A549 (cell line): Measurements from ENCODE around the gene TLK1. TPM values are rescaled to one million over a fixed set of nuclear protein-coding genes. Genes with fewer than 3 reads are reported as not detected.
A peak's percentile ranks its signal among the peaks of the same experiment; 100 is the strongest.

ENCODE experiments used
- ATAC-seq, 2 experiments: fragments of 200-7000 bp in 1 of 2; fragments of >200 bp in 1 of 2; cut with Nextera tagmentation in 1 of 2; cut with Tn5 transposase in 1 of 2; 3 replicates each; pipeline versions ENCODE4 v1.8.0 to v1.9.1; 2018 to 2020; ENCODE audit warnings: mild to moderate bottlenecking in 1 of 2, moderate library complexity in 1 of 2
- CTCF ChIA-PET: fragments of 300-600 bp; sonication (Branson Sonifier 250); formaldehyde crosslinking; extraction: SDS; loops from one replicate; lab custom pipeline; 2021; ENCODE audit warnings: antibody characterized with exemption, inconsistent platforms; lab: Yijun Ruan, JAX
- POLR2A ChIA-PET: fragments of 350-600 bp; formaldehyde crosslinking; extraction: SDS; loops from one replicate; lab custom pipeline; 2021; ENCODE audit warnings: antibody characterized with exemption, inconsistent platforms; lab: Yijun Ruan, JAX
- DNase-seq, 2 experiments: peaks; one replicate each; pipeline versions ENCODE4 v3.0.0 to v3.0.0-alpha.2; 2011 to 2016; ENCODE audit warnings: low read depth in 1 of 2, low spot score in 1 of 2
- FAIRE-seq: peaks from 2 replicates; lab custom pipeline; 2011; peaks lifted over from hg19 to GRCh38; lab: Jason Lieb, UNC
- H3K27ac ChIP-seq, 2 experiments: fragments of >200 bp; sonication (Bioruptor Twin); formaldehyde crosslinking; 3 replicates each; pipeline ENCODE4 v1.5.1; 2016 to 2017
- H3K4me1 ChIP-seq: fragments of >200 bp; sonication (Bioruptor Twin); formaldehyde crosslinking; 3 replicates; pipeline ENCODE4 v1.6.1; 2016
- H3K4me2 ChIP-seq: fragments of >200 bp; sonication (Bioruptor Twin); formaldehyde crosslinking; 3 replicates; pipeline ENCODE4 v1.6.1; 2016
- H3K4me3 ChIP-seq: fragments of >200 bp; sonication (Bioruptor Twin); formaldehyde crosslinking; 3 replicates; pipeline ENCODE4 v1.5.1; 2016
- H3K9me3 ChIP-seq: fragments of >200 bp; sonication (Bioruptor Twin); formaldehyde crosslinking; 3 replicates; pipeline ENCODE4 v1.6.1; 2016
- BCL3 ChIP-seq: fragments of >200 bp; sonication (Bioruptor Twin); formaldehyde crosslinking; IDR thresholded peaks from 3 replicates; pipeline ENCODE4 v1.6.1; 2016
- CBX8 ChIP-seq: fragments of 200-600 bp; sonication (generic); IDR thresholded peaks from 2 replicates; pipeline ENCODE4 v1.6.1; 2016
- CEBPB ChIP-seq, 2 experiments: fragments of >200 bp in 1 of 2; sonication (Bioruptor Twin) in 1 of 2; formaldehyde crosslinking in 1 of 2; IDR thresholded peaks; 2 replicates each; pipeline ENCODE4 v1.6.1; 2012 to 2016
- CHD4 ChIP-seq: fragments of 200-600 bp; sonication (generic); IDR thresholded peaks from 2 replicates; pipeline ENCODE4 v1.6.1; 2016; ENCODE audit warnings: antibody characterized with exemption, mild to moderate bottlenecking, borderline replicate concordance
- CTCF ChIP-seq: fragments of >200 bp; sonication (Bioruptor Twin); formaldehyde crosslinking; IDR thresholded peaks from 3 replicates; pipeline ENCODE4 v1.5.1; 2016
- EHMT2 ChIP-seq: fragments of 200-600 bp; sonication (generic); IDR thresholded peaks from 2 replicates; pipeline ENCODE4 v1.6.1; 2016; ENCODE audit warnings: antibody characterized with exemption, low read depth, mild to moderate bottlenecking, moderate library complexity
- EP300 ChIP-seq, 2 experiments: fragments of >200 bp; sonication (Bioruptor Twin); formaldehyde crosslinking; IDR thresholded peaks; 2 replicates in 1 of 2; 3 replicates in 1 of 2; pipeline ENCODE4 v1.6.1; 2016 to 2017
- ESRRA ChIP-seq: fragments of 150-350 bp; IDR thresholded peaks from 2 replicates; pipeline ENCODE4 v1.6.1; 2014; ENCODE audit warnings: mild to moderate bottlenecking, low read length, borderline replicate concordance
- FOSL2 ChIP-seq, 2 experiments: fragments of 450-650 bp in 1 of 2; fragments of >200 bp in 1 of 2; sonication (Bioruptor Twin) in 1 of 2; formaldehyde crosslinking; IDR thresholded peaks; 2 replicates each; pipeline versions ENCODE4 v1.5.0 to v1.6.1; 2016 to 2020; ENCODE audit warnings: mild to moderate bottlenecking in 1 of 2, moderate library complexity in 1 of 2
- GATA3 ChIP-seq: IDR thresholded peaks from 2 replicates; pipeline ENCODE4 v1.6.1; 2012; ENCODE audit warnings: borderline replicate concordance
- HEYL ChIP-seq: fragments of 250-450 bp; sonication (Bioruptor Pico); IDR thresholded peaks from 2 replicates; pipeline ENCODE4 v1.8.0; 2021; ENCODE audit warnings: mild to moderate bottlenecking, moderate library complexity
- HOXB5 ChIP-seq: fragments of 250-450 bp; sonication (Bioruptor Pico); IDR thresholded peaks from 2 replicates; pipeline ENCODE4 v1.5.0; 2020; ENCODE audit warnings: mild to moderate bottlenecking, moderate library complexity
- JUN ChIP-seq, 2 experiments: fragments of >200 bp; sonication (Bioruptor Twin); formaldehyde crosslinking; IDR thresholded peaks; 2 replicates in 1 of 2; 3 replicates in 1 of 2; pipeline ENCODE4 v1.6.1; 2016 to 2017
- JUNB ChIP-seq: fragments of >200 bp; sonication (Bioruptor Twin); formaldehyde crosslinking; IDR thresholded peaks from 2 replicates; pipeline ENCODE4 v1.6.1; 2016
- MAFK ChIP-seq: fragments of 450-650 bp; IDR thresholded peaks from 2 replicates; pipeline ENCODE4 v1.6.1; 2014; ENCODE audit not compliant: partially characterized antibody
- MAX ChIP-seq: IDR thresholded peaks from 2 replicates; pipeline ENCODE4 v1.6.1; 2012
- MYC ChIP-seq: IDR thresholded peaks from 2 replicates; pipeline ENCODE4 v1.6.1; 2012; ENCODE audit warnings: mild to moderate bottlenecking, inconsistent platforms, low read length, improper control_type of control experiment, borderline replicate concordance
- NPAS2 ChIP-seq: fragments of 250-450 bp; sonication (Bioruptor Pico); IDR thresholded peaks from 2 replicates; pipeline ENCODE4 v1.8.0; 2022; ENCODE audit warnings: mild to moderate bottlenecking, moderate library complexity, borderline replicate concordance
- NR3C1 ChIP-seq: fragments of >200 bp; sonication (Bioruptor Twin); formaldehyde crosslinking; IDR thresholded peaks from 3 replicates; pipeline ENCODE4 v1.6.1; 2017
- PBX3 ChIP-seq: IDR thresholded peaks from 2 replicates; pipeline ENCODE4 v1.6.1; 2012
- PHF8 ChIP-seq: fragments of 200-600 bp; sonication (generic); IDR thresholded peaks from 2 replicates; pipeline ENCODE4 v1.6.1; 2016; ENCODE audit warnings: low read depth, mild to moderate bottlenecking, antibody characterized with exemption, moderate library complexity, borderline replicate concordance
- POLR2A ChIP-seq: IDR thresholded peaks from 2 replicates; pipeline ENCODE4 v1.6.1; 2012; ENCODE audit warnings: mild to moderate bottlenecking, low read length
- RAD21 ChIP-seq, 2 experiments: fragments of >200 bp in 1 of 2; sonication (Bioruptor Twin) in 1 of 2; formaldehyde crosslinking in 1 of 2; IDR thresholded peaks in 1 of 2; conservative IDR thresholded peaks in 1 of 2; 2 replicates in 1 of 2; 3 replicates in 1 of 2; pipeline ENCODE4 v1.6.1; 2012 to 2018; ENCODE audit warnings: inconsistent platforms in 1 of 2
- RCOR1 ChIP-seq: fragments of 150-350 bp; IDR thresholded peaks from 2 replicates; pipeline ENCODE4 v1.6.1; 2014; ENCODE audit warnings: antibody characterized with exemption, low read length, low read depth
- REST ChIP-seq: fragments of 200-600 bp; sonication (generic); IDR thresholded peaks from 2 replicates; pipeline ENCODE4 v1.6.1; 2016; ENCODE audit warnings: antibody characterized with exemption, mild to moderate bottlenecking, moderate library complexity
- RFX5 ChIP-seq: fragments of 450-650 bp; IDR thresholded peaks from 2 replicates; pipeline ENCODE4 v1.7.1; 2014; ENCODE audit warnings: antibody characterized with exemption, mild to moderate bottlenecking, moderate library complexity
- ZFP36 ChIP-seq: fragments of 450-650 bp; IDR thresholded peaks from 2 replicates; pipeline ENCODE4 v1.6.1; 2014; ENCODE audit warnings: borderline replicate concordance; ENCODE audit not compliant: partially characterized antibody
- ZSCAN20 ChIP-seq: fragments of 250-450 bp; sonication (Bioruptor Pico); IDR thresholded peaks from 2 replicates; pipeline ENCODE4 v1.8.0; 2022; ENCODE audit warnings: mild to moderate bottlenecking, moderate library complexity
- WGBS: methylation state at CpG from one replicate; pipeline ENCODE4 v1.1.6; 2017; ENCODE audit errors: missing lambda C conversion rate; 5-methylcytosine and 5-hydroxymethylcytosine counted together
- polyA plus RNA-seq, 4 experiments: library from polyadenylated mRNA; depleted of rRNA in 3 of 4; stranded (reverse); fragments of >200 nt; fragmentation: RNase III in 1 of 4; extraction: RNeasy Plus Mini Kit Qiagen cat#74134 plus additional on column Dnase treatment in 1 of 4; gene quantifications; 2 replicates in 3 of 4; 3 replicates in 1 of 4; pipeline ENCODE4 v1.2.3, GENCODE V29; 2011 to 2017

Gene TLK1
- polyA plus RNA-seq, 2 of the 4 experiments (the other 2 are of a cell fraction): 16.9 to 28.9 TPM

- WGBS: 97% methylated on average over 7 of the region's 7 CpGs
- no peak for ATAC-seq
Measured at GRCh38 chr2:171107803-171108202, 52.9 kb downstream of the TLK1 start.

GRCh38 chr2:171104379-171104778 is 56.3 kb downstream of the TLK1 start:
- Histone ChIP-seq H3K9me3 (peaks cover 13% of the 10 kb centered on the region), H3K27ac (no peak overlapping the region), H3K4me3 (no peak overlapping the region), H3K4me1 (no peaks in the 10 kb centered on the region), H3K4me2 (no peak overlapping the region)
- WGBS: 83% methylated on average over 1 of the region's 1 CpG
- FAIRE-seq (no peak), DNase-seq (no peak), ATAC-seq (no peak)
- POLR2A ChIA-PET: no interaction called here
- CTCF ChIA-PET: no interaction called here
- TF ChIP-seq MAFK (no peak), MAX (no peak), GATA3 (no peak), ZSCAN20 (CRISPR knock-in tag) (no peak), HOXB5 (CRISPR knock-in tag) (no peak), RFX5 (no peak), CBX8 (no peak), CHD4 (no peak), MYC (no peak), NR3C1 (no peak), ESRRA (no peak), CTCF (no peak), JUN (IDR thresholded peaks at IDR 0.05) (no peak), RCOR1 (no peak)

More at GRCh38 chr2:171107803-171108202, 52.9 kb downstream of the TLK1 start:
- H3K4me1 ChIP-seq: no peaks in the 10 kb centered on the region
- DNase-seq (no peak), FAIRE-seq (no peak)
- H3K9me3 ChIP-seq: no peaks in the 10 kb centered on the region
- H3K4me2 ChIP-seq: no peak overlapping the region
- H3K27ac ChIP-seq: no peak overlapping the region
- CTCF ChIA-PET: interaction anchor here (1.2 kb wide), 1 partner anchor 21 kb away, joined by 3 read pairs; no protein-coding TSS in a partner anchor
- 0 out of 4 replicates have a peak, but pooled peaks of 1 of the 2 experiments have one; percentile 30 for TF ChIP-seq CEBPB (IDR thresholded peaks at IDR 0.05)
- TF ChIP-seq EHMT2: no peak
- no peak overlapping the region for H3K4me3 ChIP-seq
- POLR2A ChIA-PET: no interaction called here

- DNase-seq (no peak), ATAC-seq (no peak), FAIRE-seq (no peak)
- Histone ChIP-seq H3K9me3 (peaks cover 26% of the 10 kb centered on the region), H3K4me2 (no peak overlapping the region), H3K27ac (no peak overlapping the region), H3K4me3 (no peak overlapping the region), H3K4me1 (no peaks in the 10 kb centered on the region)
- WGBS: 61% methylated on average over 4 of the region's 4 CpGs
- no peak for TF ChIP-seq JUNB
- no peak for TF ChIP-seq PBX3
- no peak for TF ChIP-seq REST
- TF ChIP-seq MAFK: no peak
- TF ChIP-seq HEYL (CRISPR knock-in tag): no peak
- no peak for TF ChIP-seq PHF8
- TF ChIP-seq ZFP36: no peak
- TF ChIP-seq CEBPB (IDR thresholded peaks at IDR 0.05): no peak
- no peak for TF ChIP-seq FOSL2 (IDR thresholded peaks at IDR 0.05)
- no peak for TF ChIP-seq FOSL2 (CRISPR knock-in tag; IDR thresholded peaks at IDR 0.05)
- TF ChIP-seq RAD21 (conservative IDR thresholded peaks at IDR 0.05 in 1 of 2, IDR thresholded peaks at IDR 0.05 in 1 of 2): no peak
- no peak for TF ChIP-seq NPAS2
- TF ChIP-seq POLR2A: no peak
- no peak for TF ChIP-seq BCL3
- no peak for TF ChIP-seq CHD4
- TF ChIP-seq EP300 (IDR thresholded peaks at IDR 0.05): no peak
- TF ChIP-seq MYC: no peak
- no peak for TF ChIP-seq NR3C1
- TF ChIP-seq RCOR1: no peak
- CTCF ChIA-PET: no interaction called here
- POLR2A ChIA-PET: no interaction called here
Measured at GRCh38 chr2:171102802-171103201, 57.9 kb downstream of the TLK1 start.
